ENCODE data around the gene STK32A.

STK32A gene

DNA sequence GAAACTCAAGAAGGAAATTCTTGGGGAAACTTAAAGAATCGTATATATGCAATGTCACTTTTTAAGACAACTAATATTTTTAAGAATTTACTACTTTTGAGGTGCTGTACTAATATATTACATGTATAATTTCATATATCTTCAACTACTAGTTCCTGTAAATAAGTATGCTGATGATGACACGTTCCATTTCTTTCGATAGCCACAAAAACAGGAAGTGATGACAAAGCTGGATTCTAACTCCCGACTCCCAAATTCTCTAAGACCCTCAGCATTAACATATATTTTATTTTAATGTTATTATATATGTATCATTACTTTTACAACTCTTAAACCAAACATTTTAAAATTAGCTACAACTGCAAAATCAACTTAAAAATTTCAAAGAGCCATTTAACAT, 74.8 kb downstream of the STK32A start:
- Histone ChIP-seq H3K9me3 (ENCODE audit: control insufficient read depth in 2 of 2, low read length in 2 of 2) (no peaks in the 10 kb centered on the region), H3K27me3 (ENCODE audit: control insufficient read depth in 1 of 2, insufficient read depth in 2 of 2, low read length in 2 of 2) (no peaks in the 10 kb centered on the region), H3K9ac (ENCODE audit: low read length in 2 of 2) (no peak overlapping the region), H3K4me3 (ENCODE audit: low read length in 2 of 2) (no peak overlapping the region), H3K36me3 (ENCODE audit: control insufficient read depth in 2 of 2, insufficient read depth in 2 of 2, low read length in 2 of 2) (no peaks in the 10 kb centered on the region), H3K27ac (ENCODE audit: low read length) (no peak overlapping the region), H3K4me1 (ENCODE audit: control insufficient read depth, insufficient read depth, low read length) (no peaks in the 10 kb centered on the region)

DNA sequence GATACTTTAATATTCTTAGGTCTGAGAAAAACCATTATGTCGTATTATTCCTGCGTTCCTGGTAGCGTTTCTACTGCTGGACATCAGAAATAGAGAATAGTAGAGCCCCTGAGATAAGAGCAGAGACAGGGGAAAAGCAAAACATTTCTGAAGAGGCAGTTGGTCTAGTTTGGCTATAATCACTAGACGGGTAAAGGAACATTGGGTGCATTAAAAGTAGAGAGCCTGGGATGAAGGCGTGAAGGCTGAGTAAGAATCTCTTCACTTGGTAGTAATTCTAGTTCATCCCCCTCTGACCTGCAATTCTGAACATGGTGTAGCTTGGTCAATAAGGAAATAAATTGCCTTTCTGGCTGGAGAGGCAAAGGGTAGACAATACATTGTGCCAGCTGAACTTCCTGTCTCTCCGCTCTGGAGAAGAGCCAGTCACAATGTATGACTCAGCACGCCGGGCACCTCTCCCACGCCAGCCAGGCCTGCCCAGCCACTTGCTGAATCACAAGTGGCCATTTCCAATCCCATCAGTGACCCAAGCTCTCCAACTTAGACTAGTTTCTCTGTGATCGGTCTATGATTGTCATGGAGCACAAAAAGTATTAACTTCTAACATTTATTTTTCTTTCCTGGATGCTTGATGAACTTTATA, 75.4 kb downstream of the STK32A start:
- no peaks in the 10 kb centered on the region for H3K4me1 ChIP-seq (ENCODE audit: control insufficient read depth, insufficient read depth, low read length)
- H3K36me3 ChIP-seq (ENCODE audit: control insufficient read depth in 2 of 2, insufficient read depth in 2 of 2, low read length in 2 of 2) = no peaks in the 10 kb centered on the region
- H3K4me3 ChIP-seq (ENCODE audit: low read length in 2 of 2) = no peak overlapping the region
- H3K27me3 ChIP-seq (ENCODE audit: control insufficient read depth in 1 of 2, insufficient read depth in 2 of 2, low read length in 2 of 2) = no peaks in the 10 kb centered on the region
- no peak overlapping the region for H3K9ac ChIP-seq (ENCODE audit: low read length in 2 of 2)
- no peaks in the 10 kb centered on the region for H3K9me3 ChIP-seq (ENCODE audit: control insufficient read depth in 2 of 2, low read length in 2 of 2)
- H3K27ac ChIP-seq (ENCODE audit: low read length) = no peak overlapping the region

DNA sequence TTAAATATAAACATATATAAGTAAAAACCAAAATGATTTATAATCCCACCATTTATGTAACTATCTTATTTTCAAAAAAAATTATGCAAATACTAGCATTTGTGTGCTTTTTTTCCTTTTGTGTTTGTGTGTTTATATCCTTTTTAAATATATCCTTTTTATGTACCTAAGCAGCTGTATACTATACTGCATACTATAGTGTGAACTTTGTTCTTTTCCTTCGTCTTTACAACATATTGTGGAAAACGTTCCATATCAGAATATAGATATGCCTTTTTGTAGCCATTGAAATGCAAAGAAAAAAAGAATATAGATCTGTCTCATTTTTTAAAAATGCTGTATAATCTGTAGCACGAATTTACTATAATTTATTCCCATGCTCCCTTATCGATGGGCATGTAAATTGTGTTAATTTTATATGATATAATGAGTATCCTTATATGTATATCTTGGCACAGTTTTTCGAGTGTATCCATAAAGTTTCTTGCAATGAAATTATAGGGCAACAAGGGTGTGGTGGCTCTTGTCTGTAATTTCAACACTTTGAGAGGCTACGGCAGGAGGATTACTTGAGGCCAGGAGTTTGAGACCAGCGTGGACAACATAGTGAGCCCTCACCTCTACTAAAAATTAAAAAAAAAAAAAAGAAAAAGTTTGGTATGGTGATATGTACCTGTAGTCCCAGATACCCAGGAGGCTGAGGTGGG, 83.3 kb downstream of the STK32A start:
- Histone ChIP-seq H3K4me1 (ENCODE audit: control insufficient read depth, insufficient read depth, low read length) (no peaks in the 10 kb centered on the region), H3K4me3 (ENCODE audit: low read length in 2 of 2) (no peak overlapping the region), H3K9me3 (ENCODE audit: control insufficient read depth in 2 of 2, low read length in 2 of 2) (no peaks in the 10 kb centered on the region), H3K27me3 (ENCODE audit: control insufficient read depth in 1 of 2, insufficient read depth in 2 of 2, low read length in 2 of 2) (no peaks in the 10 kb centered on the region), H3K27ac (ENCODE audit: low read length) (no peak overlapping the region), H3K9ac (ENCODE audit: low read length in 2 of 2) (no peak overlapping the region), H3K36me3 (ENCODE audit: control insufficient read depth in 2 of 2, insufficient read depth in 2 of 2, low read length in 2 of 2) (no peaks in the 10 kb centered on the region)

DNA sequence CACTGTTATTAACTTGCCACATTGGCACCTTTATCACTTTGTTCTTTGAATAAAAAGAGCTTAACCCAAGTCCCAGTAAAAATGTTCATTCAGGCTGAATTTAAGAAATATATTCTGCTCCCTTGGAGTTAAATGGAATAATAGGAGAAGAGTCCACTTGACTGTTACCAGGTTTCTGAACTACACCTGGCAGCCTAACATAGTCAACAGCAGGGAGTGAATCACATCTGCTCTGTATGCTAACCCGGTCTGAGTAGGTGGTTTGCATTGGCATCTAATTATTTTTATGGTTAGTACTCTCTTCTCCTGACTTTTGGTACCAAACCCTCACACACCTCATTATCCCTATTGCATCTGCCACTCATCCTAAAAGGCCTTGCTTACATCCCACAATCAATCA, 86.7 kb downstream of the STK32A start:
- Histone ChIP-seq H3K4me1 (ENCODE audit: control insufficient read depth, insufficient read depth, low read length) (no peaks in the 10 kb centered on the region), H3K4me3 (ENCODE audit: low read length in 2 of 2) (no peak overlapping the region), H3K9me3 (ENCODE audit: control insufficient read depth in 2 of 2, low read length in 2 of 2) (no peaks in the 10 kb centered on the region), H3K27ac (ENCODE audit: low read length) (no peak overlapping the region), H3K27me3 (ENCODE audit: control insufficient read depth in 1 of 2, insufficient read depth in 2 of 2, low read length in 2 of 2) (no peaks in the 10 kb centered on the region), H3K9ac (ENCODE audit: low read length in 2 of 2) (no peak overlapping the region), H3K36me3 (ENCODE audit: control insufficient read depth in 2 of 2, insufficient read depth in 2 of 2, low read length in 2 of 2) (no peaks in the 10 kb centered on the region)

DNA sequence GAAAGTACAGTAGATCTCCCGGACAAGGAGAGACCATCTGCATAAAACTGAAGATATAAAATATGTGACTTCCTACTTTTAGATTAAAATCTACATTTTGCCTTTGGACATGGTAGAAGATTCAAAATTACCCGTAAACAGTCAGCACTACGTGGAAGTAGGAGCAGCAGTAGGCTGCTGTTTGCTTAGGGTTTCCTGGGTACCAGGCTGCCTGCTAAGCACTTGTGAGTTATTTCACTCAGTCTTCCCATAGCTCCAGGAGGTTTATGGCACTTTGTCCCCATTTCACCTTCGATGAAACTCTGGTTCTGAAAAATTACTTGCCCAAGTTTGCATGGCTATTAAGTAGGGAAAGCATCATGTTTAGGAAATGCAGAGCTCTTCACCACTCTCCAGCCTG, 92.6 kb downstream of the STK32A start:
- H3K9ac ChIP-seq (ENCODE audit: low read length in 2 of 2) = no peak overlapping the region
- no peak overlapping the region for H3K27ac ChIP-seq (ENCODE audit: low read length)
- no peaks in the 10 kb centered on the region for H3K4me1 ChIP-seq (ENCODE audit: control insufficient read depth, insufficient read depth, low read length)
- H3K9me3 ChIP-seq (ENCODE audit: control insufficient read depth in 2 of 2, low read length in 2 of 2) = no peaks in the 10 kb centered on the region
- H3K27me3 ChIP-seq (ENCODE audit: control insufficient read depth in 1 of 2, insufficient read depth in 2 of 2, low read length in 2 of 2) = no peaks in the 10 kb centered on the region
- no peak overlapping the region for H3K4me3 ChIP-seq (ENCODE audit: low read length in 2 of 2)
- H3K36me3 ChIP-seq (ENCODE audit: control insufficient read depth in 2 of 2, insufficient read depth in 2 of 2, low read length in 2 of 2) = no peaks in the 10 kb centered on the region

DNA sequence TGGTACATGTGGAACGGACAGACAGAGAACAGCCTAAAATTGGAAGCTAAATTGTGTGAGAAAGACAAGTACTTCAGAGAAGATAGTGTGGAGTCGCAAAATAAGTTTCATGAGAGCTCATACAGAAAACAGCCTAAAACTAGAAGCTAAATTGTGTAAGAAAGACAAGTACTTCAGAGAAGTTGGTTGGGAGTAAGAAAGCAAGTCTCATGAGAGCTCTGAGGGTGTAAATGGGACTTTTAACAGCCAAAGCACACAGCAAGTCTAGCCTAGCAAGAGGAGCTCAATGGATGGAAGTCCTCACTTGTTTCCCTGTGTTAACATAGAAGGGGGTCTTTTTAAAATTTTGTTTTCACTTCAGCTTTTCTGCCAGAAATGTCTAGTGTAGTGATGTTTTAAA, 93.1 kb downstream of the STK32A start:
- no peak overlapping the region for H3K27ac ChIP-seq (ENCODE audit: low read length)
- no peaks in the 10 kb centered on the region for H3K27me3 ChIP-seq (ENCODE audit: control insufficient read depth in 1 of 2, insufficient read depth in 2 of 2, low read length in 2 of 2)
- H3K36me3 ChIP-seq (ENCODE audit: control insufficient read depth in 2 of 2, insufficient read depth in 2 of 2, low read length in 2 of 2) = no peaks in the 10 kb centered on the region
- H3K9ac ChIP-seq (ENCODE audit: low read length in 2 of 2) = no peak overlapping the region
- no peaks in the 10 kb centered on the region for H3K9me3 ChIP-seq (ENCODE audit: control insufficient read depth in 2 of 2, low read length in 2 of 2)
- H3K4me1 ChIP-seq (ENCODE audit: control insufficient read depth, insufficient read depth, low read length) = no peaks in the 10 kb centered on the region
- H3K4me3 ChIP-seq (ENCODE audit: low read length in 2 of 2) = no peak overlapping the region

DNA sequence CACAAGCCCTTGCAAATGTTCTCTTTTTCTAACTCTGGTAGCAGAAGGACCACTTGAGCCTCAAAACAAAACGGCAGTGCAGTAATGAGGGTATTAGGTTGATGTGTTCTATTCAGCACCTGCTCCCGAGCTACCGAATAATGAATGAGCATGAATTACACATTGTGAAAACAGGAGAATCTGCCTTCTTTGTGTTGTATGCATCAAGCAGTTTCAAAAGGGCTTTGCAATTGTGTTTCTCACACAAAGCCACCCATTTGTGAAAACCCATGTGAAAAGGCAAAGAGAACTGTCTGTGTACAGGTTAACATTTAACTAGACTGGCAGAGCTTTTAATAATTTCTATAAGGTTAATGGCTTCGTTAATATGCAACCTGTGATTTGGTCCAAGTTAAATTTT, 97.8 kb downstream of the STK32A start:
- H3K27ac ChIP-seq (ENCODE audit: low read length) = no peak overlapping the region

DNA sequence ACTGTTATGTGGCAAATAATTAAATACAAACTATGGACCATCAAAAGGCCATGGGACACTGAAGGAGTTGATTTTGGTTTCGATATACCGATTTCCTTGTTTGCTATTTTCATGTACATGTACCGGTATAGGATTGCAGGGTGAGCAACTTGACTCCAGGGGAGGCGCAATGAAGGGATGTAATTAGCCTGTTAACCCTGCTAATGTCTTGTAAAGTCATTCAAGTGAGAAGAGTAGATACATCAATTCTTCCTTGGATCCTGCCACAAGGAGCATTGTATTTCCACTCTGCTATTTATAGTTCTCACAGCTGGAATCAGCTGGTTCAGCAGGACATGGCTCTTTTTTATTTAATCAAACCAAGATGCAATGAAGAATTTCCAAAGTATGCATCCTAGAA, 102.0 kb downstream of the STK32A start:
- Histone ChIP-seq H3K27ac (ENCODE audit: low read length) (no peak overlapping the region), H3K4me3 (ENCODE audit: low read length in 2 of 2) (no peak overlapping the region), H3K9me3 (ENCODE audit: control insufficient read depth in 2 of 2, low read length in 2 of 2) (peaks cover 0 to 2% of the 10 kb centered on the region in 2 donors), H3K9ac (ENCODE audit: low read length in 2 of 2) (no peak overlapping the region), H3K27me3 (ENCODE audit: control insufficient read depth in 1 of 2, insufficient read depth in 2 of 2, low read length in 2 of 2) (no peaks in the 10 kb centered on the region), H3K36me3 (ENCODE audit: control insufficient read depth in 2 of 2, insufficient read depth in 2 of 2, low read length in 2 of 2) (no peaks in the 10 kb centered on the region), H3K4me1 (ENCODE audit: control insufficient read depth, insufficient read depth, low read length) (no peaks in the 10 kb centered on the region)

More for the DNA sequence above, 97.8 kb downstream of the STK32A start:
- no peaks in the 10 kb centered on the region for H3K4me1 ChIP-seq (ENCODE audit: control insufficient read depth, insufficient read depth, low read length)
- no peak overlapping the region for H3K4me3 ChIP-seq (ENCODE audit: low read length in 2 of 2)
- no peaks in the 10 kb centered on the region for H3K27me3 ChIP-seq (ENCODE audit: control insufficient read depth in 1 of 2, insufficient read depth in 2 of 2, low read length in 2 of 2)
- no peaks in the 10 kb centered on the region for H3K9me3 ChIP-seq (ENCODE audit: control insufficient read depth in 2 of 2, low read length in 2 of 2)
- H3K9ac ChIP-seq (ENCODE audit: low read length in 2 of 2) = no peak overlapping the region
- no peaks in the 10 kb centered on the region for H3K36me3 ChIP-seq (ENCODE audit: control insufficient read depth in 2 of 2, insufficient read depth in 2 of 2, low read length in 2 of 2)

DNA sequence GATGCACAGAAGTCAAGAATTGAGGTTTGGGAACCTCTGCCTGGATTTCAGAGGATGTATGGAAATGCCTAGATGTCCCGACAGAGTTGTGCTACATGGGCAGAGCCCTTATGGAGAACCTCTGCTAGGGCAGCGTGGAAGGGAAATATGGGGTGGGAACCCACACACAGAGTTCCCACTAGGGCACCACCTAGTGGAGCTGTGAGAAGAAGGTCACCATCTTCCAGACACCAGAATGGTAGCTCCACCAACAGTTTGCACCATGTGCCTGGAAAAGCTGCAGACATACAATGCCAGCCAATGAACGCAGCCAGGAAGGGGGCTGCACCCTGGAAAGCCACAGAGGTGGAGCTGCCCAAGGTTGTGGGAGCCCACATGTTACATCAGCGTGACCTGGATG, 104.5 kb downstream of the STK32A start:
- H3K4me1 ChIP-seq (ENCODE audit: control insufficient read depth, insufficient read depth, low read length) = no peaks in the 10 kb centered on the region
- H3K27ac ChIP-seq (ENCODE audit: low read length) = no peak overlapping the region
- peaks cover 0 to 2% of the 10 kb centered on the region in 2 donors for H3K9me3 ChIP-seq (ENCODE audit: control insufficient read depth in 2 of 2, low read length in 2 of 2)

DNA sequence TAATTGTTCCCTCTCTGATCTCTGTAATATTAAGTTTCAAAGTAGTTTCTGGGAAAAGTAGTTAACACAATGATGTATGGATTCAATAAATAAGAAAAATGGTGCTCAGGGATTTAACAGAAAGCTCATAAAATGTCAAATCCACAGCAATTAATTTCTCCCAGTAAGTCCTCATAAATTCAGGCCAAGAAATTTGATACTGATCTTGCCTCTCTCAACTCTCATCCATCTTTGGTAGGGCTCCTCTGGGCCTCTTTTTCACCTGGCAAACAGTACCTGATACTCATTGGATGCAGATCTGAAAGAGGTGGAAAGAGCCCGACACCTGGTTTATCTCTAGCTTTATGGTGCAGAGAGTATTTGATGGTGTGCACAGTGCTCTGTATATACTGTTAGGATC, 106.1 kb downstream of the STK32A start:
- Histone ChIP-seq H3K36me3 (ENCODE audit: control insufficient read depth in 2 of 2, insufficient read depth in 2 of 2, low read length in 2 of 2) (no peaks in the 10 kb centered on the region), H3K27ac (ENCODE audit: low read length) (no peak overlapping the region), H3K4me1 (ENCODE audit: control insufficient read depth, insufficient read depth, low read length) (no peaks in the 10 kb centered on the region), H3K4me3 (ENCODE audit: low read length in 2 of 2) (no peak overlapping the region), H3K9ac (ENCODE audit: low read length in 2 of 2) (no peak overlapping the region), H3K27me3 (ENCODE audit: control insufficient read depth in 1 of 2, insufficient read depth in 2 of 2, low read length in 2 of 2) (no peaks in the 10 kb centered on the region), H3K9me3 (ENCODE audit: control insufficient read depth in 2 of 2, low read length in 2 of 2) (peaks cover 0 to 2% of the 10 kb centered on the region in 2 donors)

More for the DNA sequence above, 104.5 kb downstream of the STK32A start:
- no peak overlapping the region for H3K9ac ChIP-seq (ENCODE audit: low read length in 2 of 2)
- H3K4me3 ChIP-seq (ENCODE audit: low read length in 2 of 2) = no peak overlapping the region
- H3K36me3 ChIP-seq (ENCODE audit: control insufficient read depth in 2 of 2, insufficient read depth in 2 of 2, low read length in 2 of 2) = no peaks in the 10 kb centered on the region
- H3K27me3 ChIP-seq (ENCODE audit: control insufficient read depth in 1 of 2, insufficient read depth in 2 of 2, low read length in 2 of 2) = no peaks in the 10 kb centered on the region

DNA sequence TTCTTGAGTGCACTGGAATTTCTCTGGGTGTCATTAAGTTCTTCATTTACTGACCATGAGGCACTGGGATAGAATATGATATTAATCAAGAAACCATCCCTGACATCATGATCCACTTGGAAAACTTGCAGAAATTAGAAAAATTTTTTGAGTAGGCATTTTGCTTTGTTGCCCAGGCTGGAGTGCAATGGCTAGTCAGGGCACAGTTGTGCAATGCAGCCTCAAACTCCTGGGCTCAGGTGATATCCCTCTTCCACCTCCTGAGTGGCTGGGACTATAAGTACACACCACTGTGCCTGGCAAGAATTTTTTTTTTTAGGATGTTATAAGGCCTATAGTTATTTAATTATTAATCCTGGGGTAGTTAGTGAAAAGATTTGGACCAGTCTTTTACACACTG, 106.5 kb downstream of the STK32A start:
- Histone ChIP-seq H3K9me3 (ENCODE audit: control insufficient read depth in 2 of 2, low read length in 2 of 2) (peaks cover 0 to 2% of the 10 kb centered on the region in 2 donors), H3K27ac (ENCODE audit: low read length) (no peak overlapping the region)

More for the DNA sequence above, 106.5 kb downstream of the STK32A start:
- Histone ChIP-seq H3K4me3 (ENCODE audit: low read length in 2 of 2) (no peak overlapping the region), H3K9ac (ENCODE audit: low read length in 2 of 2) (no peak overlapping the region), H3K27me3 (ENCODE audit: control insufficient read depth in 1 of 2, insufficient read depth in 2 of 2, low read length in 2 of 2) (no peaks in the 10 kb centered on the region), H3K36me3 (ENCODE audit: control insufficient read depth in 2 of 2, insufficient read depth in 2 of 2, low read length in 2 of 2) (no peaks in the 10 kb centered on the region), H3K4me1 (ENCODE audit: control insufficient read depth, insufficient read depth, low read length) (no peaks in the 10 kb centered on the region)

Measured in stomach smooth muscle (tissue), 2 donors.